HUDEP-2 (cell line): ENCODE data around the gene TSPAN8.
"Not testable (repeated sequence)": the region's sequence is repeated elsewhere in the genome, so short reads cannot be mapped to it uniquely, and the experiment has no call there.

Experiments
- DNase-seq, 76 experiments: peaks; one replicate each; lab custom pipeline; 2025; ENCODE audit not compliant: unreplicated experiment in 76 of 76; lab: John Stamatoyannopoulos, UW

Gene TSPAN8

DNA sequence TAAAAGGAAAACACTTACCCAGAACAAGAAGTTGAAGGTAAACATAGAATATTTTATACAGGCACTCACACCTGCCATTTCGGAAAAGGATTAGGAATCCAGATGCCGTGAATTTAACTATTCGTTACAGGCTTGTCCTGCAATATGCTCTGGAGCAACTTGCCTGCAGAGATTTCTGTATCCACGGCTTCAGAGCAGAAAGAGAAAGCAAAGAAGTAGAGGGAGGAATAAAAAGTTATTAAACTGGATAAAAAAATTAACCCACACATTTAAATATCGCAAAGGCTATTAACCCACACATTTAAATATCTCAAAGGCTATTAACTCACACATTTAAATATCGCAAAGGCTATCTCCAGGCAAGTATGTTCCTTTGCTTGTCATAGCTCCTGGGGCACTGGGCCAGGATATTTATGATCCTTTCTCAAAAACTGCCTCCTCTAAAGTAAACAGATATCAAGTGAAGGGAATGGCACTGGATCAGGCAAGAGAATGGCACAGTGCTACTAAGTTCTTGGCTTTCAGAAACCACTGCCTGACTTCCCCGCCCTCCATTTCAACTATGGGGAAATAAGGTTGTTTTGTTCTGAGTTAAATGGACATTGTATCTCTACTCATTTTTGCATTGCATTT lies at the start of gene TSPAN8:
Gene TSPAN8 (minus strand): TSS at position 399 of the 633 bp plus-strand sequence. CDS start 321 bp downstream, at position 78.
- DNase-seq = no peak

DNA sequence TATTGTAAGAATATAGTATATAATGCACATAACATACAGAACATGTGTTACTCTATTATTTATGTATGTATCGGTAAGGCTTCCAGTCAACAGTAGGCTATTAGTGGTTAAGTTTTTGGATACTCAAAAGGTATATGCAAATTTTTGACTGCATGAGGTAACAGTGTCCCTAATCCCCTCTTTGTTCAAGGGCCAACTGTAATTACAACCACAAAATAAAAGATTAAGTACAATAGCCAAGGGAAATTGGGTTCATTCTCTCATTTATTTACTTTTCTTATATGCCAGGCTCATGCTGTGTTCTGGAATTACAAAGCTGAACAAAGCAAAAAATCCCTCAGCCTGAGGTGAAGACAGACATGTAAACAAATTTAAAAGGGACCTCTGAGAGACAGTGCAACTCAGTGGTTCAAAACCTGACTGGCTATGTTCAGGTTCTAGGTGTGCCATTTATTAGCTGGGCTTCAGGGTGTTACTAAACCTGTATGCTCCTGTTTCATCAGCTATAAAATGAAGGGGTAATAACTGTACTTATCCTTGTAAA lies 43.4 kb upstream of the TSPAN8 start:
- no peak for DNase-seq

- DNase-seq = no peak
These were observed 42.9 kb upstream of the TSPAN8 start for GRCh38 chr12:71200706-71201105.

- DNase-seq = no peak
These were observed 39.7 kb upstream of the TSPAN8 start for GRCh38 chr12:71197460-71197859.

- DNase-seq = no peak
These were observed 37.6 kb upstream of the TSPAN8 start for GRCh38 chr12:71195338-71195896.

- no peak for DNase-seq
These were observed 36.9 kb upstream of the TSPAN8 start for GRCh38 chr12:71194657-71195056.

GRCh38 chr12:71193041-71193440 lies 35.2 kb upstream of the TSPAN8 start:
- DNase-seq = no peak

GRCh38 chr12:71191509-71192196 lies 33.9 kb upstream of the TSPAN8 start:
- no peak for DNase-seq

DNA sequence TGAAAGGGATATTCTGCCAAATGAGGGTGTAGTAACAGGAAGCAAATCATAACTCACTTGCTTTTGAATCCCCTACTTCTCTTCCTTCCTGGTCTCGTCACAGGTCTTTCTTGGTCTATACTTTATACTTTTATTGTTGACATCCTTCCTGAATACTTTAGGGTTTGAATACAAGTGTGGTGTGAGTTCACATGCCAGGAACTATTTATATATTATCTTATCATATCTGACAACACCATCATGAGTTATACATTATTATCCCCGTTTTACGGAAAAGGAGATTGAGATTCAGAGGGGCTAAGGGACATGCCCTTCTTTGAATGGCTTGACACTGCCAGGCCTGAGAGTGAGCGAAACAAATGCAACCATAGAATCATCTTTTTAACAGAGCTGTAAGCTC lies 33.0 kb upstream of the TSPAN8 start:
- no peak for DNase-seq

GRCh38 chr12:71187379-71187778 lies 29.6 kb upstream of the TSPAN8 start:
- peak in 1 of 76 experiments; percentile 1 for DNase-seq

DNA sequence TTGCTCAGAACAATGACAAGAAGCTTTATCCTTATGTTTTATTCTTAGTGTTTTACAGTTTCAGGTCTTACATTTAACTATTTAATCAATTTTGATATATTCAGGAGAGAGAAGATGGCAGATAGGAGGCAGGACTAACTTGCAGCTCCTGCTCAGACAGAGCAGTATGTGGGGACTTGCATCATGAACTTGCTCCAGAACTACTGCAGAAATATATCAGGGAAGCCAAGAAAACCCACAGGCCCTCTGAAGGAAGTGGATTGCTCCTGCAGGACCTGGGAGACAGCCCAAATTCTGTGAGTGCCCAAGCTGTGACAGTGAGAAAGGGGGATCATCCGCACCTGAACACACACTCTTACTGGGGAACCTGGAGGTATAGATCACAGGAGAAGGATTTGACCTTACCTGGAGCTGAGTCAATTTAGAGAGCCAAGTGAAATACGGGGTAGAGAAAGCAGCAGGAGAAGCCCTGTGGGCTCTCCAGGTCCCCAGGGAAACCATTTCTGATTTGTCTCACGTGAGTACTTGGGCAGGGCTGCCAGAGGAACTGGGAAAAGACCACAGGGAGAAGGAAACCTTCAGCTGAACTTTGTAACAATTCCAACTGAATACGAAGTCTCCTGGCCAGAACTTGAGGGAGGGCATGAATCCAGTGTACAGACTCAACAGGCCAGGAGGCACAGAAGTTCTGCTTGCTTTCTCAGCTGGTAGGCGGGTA lies 28.9 kb upstream of the TSPAN8 start:
- DNase-seq = no peak

DNA sequence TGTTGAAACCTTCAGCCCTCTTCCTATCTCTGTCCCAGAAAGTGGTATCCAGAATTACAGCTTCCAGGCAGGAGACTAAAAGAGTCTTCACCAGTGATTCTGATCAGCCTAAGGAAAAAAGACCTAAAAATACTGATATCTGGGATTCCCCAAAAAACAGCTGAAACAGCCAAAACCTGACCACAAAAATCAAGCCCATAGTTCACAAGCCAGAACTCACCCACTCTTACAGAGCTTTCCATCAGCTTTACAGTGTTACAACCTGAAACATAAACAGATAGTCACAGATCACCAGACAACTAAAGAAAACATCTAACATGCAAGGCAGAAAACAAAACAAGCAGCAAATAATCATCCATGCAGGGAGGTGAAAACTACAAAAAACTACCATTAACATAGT lies 26.0 kb upstream of the TSPAN8 start:
- no peak for DNase-seq

GRCh38 chr12:71183018-71183417 lies 25.2 kb upstream of the TSPAN8 start:
- peak in 5 of 76 experiments; percentile 1 to 37 (median 6) for DNase-seq

DNA sequence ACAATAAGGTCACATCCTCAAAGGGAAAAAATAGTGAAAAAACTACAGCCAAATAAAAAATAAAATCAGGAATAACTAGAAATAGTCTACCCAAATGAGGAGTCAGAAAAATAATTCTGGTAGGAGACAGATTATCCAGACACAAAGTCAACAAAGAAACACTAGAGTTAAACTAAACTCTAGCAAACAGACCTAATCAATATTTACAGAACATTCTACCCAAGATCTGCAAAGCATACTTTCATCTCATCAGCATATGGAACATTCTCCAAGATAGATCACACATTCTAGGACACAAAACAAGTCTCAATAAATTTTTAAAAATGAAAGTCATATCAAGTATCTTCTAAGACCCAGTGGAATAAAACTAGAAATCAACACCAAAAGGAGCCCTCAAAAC lies 20.4 kb upstream of the TSPAN8 start:
- no peak for DNase-seq

DNA sequence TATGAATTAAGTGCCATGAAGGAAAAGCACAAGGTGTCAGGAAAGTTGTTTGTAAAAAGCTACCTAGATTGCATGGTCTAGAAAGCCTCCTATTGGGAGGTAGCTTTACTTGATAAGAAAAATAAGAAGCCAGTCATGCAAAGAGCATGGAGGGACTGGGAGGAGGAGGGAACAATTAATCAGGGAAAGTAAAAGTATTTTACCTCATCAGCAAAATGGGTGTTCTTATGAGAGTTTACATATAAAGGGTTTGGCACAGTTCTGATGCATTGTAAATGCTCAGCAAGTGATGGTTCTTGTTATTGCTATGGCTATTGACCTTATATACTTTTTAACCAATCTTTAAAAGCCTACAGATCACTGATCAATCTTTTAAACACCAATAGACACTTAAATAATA lies 17.0 kb upstream of the TSPAN8 start:
- no peak for DNase-seq

DNA sequence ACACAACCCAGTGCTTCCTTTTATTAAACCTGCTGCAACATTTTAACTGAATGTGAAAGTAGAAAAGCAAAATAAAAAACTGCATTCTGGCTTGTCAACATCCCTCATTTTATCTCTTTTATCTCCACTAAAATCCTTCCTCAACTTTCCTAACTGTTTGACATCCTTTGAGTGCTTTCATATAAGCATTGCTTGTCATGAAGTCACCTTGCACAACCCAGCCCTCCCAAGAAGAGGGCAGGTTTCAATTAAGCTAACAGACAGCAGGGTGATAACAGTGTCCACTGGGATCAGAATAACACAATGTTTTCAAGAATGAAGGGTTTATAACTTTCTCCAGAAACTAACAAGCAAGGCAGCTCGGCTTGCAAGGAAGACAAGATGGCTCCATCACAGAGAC lies 16.3 kb upstream of the TSPAN8 start:
- DNase-seq = no peak

DNA sequence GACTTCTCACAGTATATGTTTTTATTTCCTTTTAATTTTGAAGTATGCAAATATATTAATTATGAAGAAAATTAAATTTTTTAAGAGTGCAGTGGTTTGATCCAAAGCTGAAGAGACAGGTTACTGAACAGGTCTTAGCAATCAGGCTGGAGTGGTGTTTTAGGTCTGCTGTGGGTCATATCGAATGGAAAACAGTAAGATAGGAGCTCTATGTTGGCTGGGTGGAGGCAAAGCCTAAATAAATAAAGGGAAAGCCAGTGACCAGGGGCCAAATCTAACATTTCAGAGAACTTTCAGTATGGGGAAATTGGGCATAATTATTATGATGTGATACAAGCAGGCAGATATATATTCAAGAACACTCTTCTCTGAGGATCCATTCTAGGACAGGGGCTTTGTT lies 12.7 kb upstream of the TSPAN8 start:
- no peak for DNase-seq

GRCh38 chr12:71169286-71169685 lies 11.5 kb upstream of the TSPAN8 start:
- no peak for DNase-seq

- no peak for DNase-seq
These were observed 9.2 kb upstream of the TSPAN8 start for GRCh38 chr12:71166862-71167496.

GRCh38 chr12:71166280-71166679 lies 8.5 kb upstream of the TSPAN8 start:
- no peak for DNase-seq

DNA sequence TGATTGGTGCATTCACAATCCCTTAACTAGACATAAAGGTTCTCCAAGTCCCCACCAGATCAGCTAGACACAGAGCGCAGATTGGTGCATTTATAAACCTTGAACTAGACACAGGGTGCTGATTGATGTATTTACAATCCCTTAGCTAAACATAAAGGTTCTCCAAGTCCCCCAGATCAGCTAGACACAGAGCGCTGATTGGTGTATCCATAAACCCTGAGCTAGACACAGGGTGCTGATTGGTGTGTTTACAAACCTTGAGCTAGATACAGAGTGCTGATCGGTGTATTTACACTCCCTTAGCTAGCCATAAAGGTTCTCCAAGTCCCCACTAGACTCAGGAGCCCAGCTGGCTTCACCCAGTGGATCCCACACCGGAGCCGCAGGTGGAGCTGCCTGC lies 8.0 kb upstream of the TSPAN8 start:
- not testable (repeated sequence) for DNase-seq
